Measurements from ENCODE around the gene ASIC4.

- TF ChIP-seq POLR2A (IDR thresholded peaks at IDR 0.05) (no peak), CTCF (IDR thresholded peaks at IDR 0.05) (peak; percentile 71 to 87 (median 80))
Observed at GRCh38 chr2:219475697-219476651, 38.3 kb upstream of the ASIC4 start.

Measured in adrenal gland (tissue), 5 donors.